ENCODE data around the gene SEC22A. TPM values are rescaled to one million over a fixed set of nuclear protein-coding genes. Genes with fewer than 3 reads are reported as not detected.

Gene SEC22A
- total and polyA plus RNA-seq, 2 donors (not counting 1 experiment from before 2014, with no cell fraction given): 15.6 to 19.3 TPM

GRCh38 chr3:123322866-123323265, 121.1 kb downstream of the SEC22A start:
- H3K79me2 ChIP-seq (ENCODE audit: control insufficient read depth, insufficient read depth, low read length): no peaks in the 10 kb centered on the region
- ChIA-PET CTCF (no interaction called here), POLR2A (no interaction called here)
- Mint-ChIP-seq H3K4me1 (no peaks in the 10 kb centered on the region), H3K4me3 (no peak overlapping the region), H3K27me3 (peaks cover 30% of the 10 kb centered on the region), H3K9me3 (ENCODE audit: insufficient read depth) (no peaks in the 10 kb centered on the region), H3K27ac (no peak overlapping the region)
- no peak overlapping the region for H3K27ac ChIP-seq (ENCODE audit: low read length in 2 of 2)
- H4K20me1 ChIP-seq (ENCODE audit: control insufficient read depth, insufficient read depth, low read length, poor library complexity, severe bottlenecking): no peaks in the 10 kb centered on the region
- H2AFZ ChIP-seq (ENCODE audit: insufficient read depth, low read depth, low read length, poor library complexity, severe bottlenecking): no peak overlapping the region
- no peak for DNase-seq
- TF ChIP-seq, protein P1, sequence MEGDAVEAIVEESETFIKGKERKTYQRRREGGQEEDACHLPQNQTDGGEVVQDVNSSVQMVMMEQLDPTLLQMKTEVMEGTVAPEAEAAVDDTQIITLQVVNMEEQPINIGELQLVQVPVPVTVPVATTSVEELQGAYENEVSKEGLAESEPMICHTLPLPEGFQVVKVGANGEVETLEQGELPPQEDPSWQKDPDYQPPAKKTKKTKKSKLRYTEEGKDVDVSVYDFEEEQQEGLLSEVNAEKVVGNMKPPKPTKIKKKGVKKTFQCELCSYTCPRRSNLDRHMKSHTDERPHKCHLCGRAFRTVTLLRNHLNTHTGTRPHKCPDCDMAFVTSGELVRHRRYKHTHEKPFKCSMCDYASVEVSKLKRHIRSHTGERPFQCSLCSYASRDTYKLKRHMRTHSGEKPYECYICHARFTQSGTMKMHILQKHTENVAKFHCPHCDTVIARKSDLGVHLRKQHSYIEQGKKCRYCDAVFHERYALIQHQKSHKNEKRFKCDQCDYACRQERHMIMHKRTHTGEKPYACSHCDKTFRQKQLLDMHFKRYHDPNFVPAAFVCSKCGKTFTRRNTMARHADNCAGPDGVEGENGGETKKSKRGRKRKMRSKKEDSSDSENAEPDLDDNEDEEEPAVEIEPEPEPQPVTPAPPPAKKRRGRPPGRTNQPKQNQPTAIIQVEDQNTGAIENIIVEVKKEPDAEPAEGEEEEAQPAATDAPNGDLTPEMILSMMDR (IDR thresholded peaks at IDR 0.05): no peak
- TF ChIP-seq EZH2 (IDR thresholded peaks at IDR 0.05; ENCODE audit: borderline replicate concordance, insufficient read depth, low read depth, low read length, poor library complexity, severe bottlenecking): no peak
- WGBS (ENCODE audit: insufficient coverage): 90% methylated on average over 11 of the region's 11 CpGs
- no peak overlapping the region for H3K4me2 ChIP-seq (replicated peaks; ENCODE audit: low read depth, low read length, poor library complexity, severe bottlenecking)
- ATAC-seq (ENCODE audit: low read depth): no peak
- intact Hi-C loops (cut with micrococcal nuclease): no loop called here
- H3K4me1 ChIP-seq (ENCODE audit: control insufficient read depth in 2 of 2, insufficient read depth in 2 of 2, low read length in 2 of 2): no peaks in the 10 kb centered on the region
- H3K36me3 ChIP-seq (replicated peaks in 1 of 2; ENCODE audit: control extremely low read depth in 1 of 2, control insufficient read depth in 1 of 2, extremely low read depth in 1 of 2, insufficient read depth in 2 of 2, low read length in 1 of 2): no peaks in the 10 kb centered on the region
- peaks cover 0 to 4% (median 0%) of the 10 kb centered on the region in 4 experiments for H3K27me3 ChIP-seq (replicated peaks in 1 of 4; ENCODE audit: control extremely low read depth in 1 of 4, control insufficient read depth in 3 of 4, insufficient read depth in 4 of 4, low read length in 3 of 4)
- no peak overlapping the region for H3K9ac ChIP-seq (ENCODE audit: low read length)
- no peak overlapping the region for H3K4me3 ChIP-seq (ENCODE audit: control extremely low read depth in 1 of 5, extremely low read depth in 1 of 5, insufficient read depth in 1 of 5, low read depth in 2 of 5, low read length in 4 of 5)
- peaks cover 0 to 2% (median 0%) of the 10 kb centered on the region in 3 donors for H3K9me3 ChIP-seq (ENCODE audit: control extremely low read depth in 1 of 3, control insufficient read depth in 2 of 3, insufficient read depth in 1 of 3, low read length in 2 of 3)

Other genes starting within 250 kb of the SEC22A start
- gene SEMA5B, start 174.2 kb upstream of the SEC22A start, total RNA-seq: 0.05 TPM in 1 of 2 replicates, not detected in the other
- gene SEMA5B, start 174.2 kb upstream of the SEC22A start, polyA plus RNA-seq: not detected in 2 replicates
- gene PDIA5, start 134.9 kb upstream of the SEC22A start, total RNA-seq: 2.6 and 6.0 TPM in 2 replicates
- gene PDIA5, start 134.9 kb upstream of the SEC22A start, polyA plus RNA-seq: 3.8 and 4.6 TPM in 2 replicates
- gene ADCY5, start 247.1 kb downstream of the SEC22A start, total RNA-seq: not detected in 2 replicates
- gene ADCY5, start 247.1 kb downstream of the SEC22A start, polyA plus RNA-seq: not detected in 2 replicates

All from B cell (primary cell).